ELR (cell line): ENCODE data around the gene RRP1.
"Not testable (repeated sequence)": the region's sequence is repeated elsewhere in the genome, so short reads cannot be mapped to it uniquely, and the experiment has no call there.

Experiments
- DNase-seq: peaks from one replicate; pipeline ENCODE4 v3.0.0-alpha.2; 2015; ENCODE audit warnings: low read depth

RRP1 gene

DNA sequence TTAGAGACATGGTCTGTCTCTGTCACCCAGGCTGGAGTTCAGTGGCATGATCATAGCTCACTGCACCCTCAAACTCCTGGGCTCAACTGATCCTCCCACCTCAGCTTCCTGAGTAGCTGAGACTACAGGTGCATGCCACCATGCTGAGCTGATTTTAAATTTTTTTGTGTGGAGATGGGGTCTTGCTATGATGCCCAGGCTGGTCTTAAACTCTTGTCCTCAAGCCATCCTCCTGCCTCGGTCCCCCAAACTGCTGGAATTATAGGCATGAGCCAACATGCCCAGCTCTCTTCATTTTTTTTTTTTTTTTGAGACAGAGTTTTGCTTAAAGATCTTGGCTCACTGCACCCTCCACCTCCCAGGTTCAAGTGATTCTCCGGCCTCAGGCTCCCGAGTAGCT lies 50.9 kb downstream of the RRP1 start:
- DNase-seq = no peak

DNA sequence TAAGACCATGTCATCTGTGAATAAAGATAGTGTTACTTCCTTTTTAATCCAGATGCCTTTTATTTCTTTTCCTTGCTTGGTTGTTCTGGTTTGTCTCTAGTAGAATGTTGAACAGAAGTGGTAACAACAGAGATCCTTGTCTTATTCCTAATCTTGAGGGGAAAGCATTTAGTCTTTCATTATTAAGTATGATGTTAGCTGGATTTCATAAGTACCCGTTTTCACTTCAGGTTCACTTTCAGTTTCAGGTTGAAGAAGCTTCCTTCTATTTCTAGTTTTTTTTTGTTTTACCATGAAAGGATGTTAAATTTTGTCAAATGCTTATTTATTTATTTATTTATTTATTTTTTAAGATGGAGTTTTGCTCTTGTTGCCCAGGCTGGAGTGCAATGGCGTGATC lies 53.4 kb downstream of the RRP1 start:
- no peak for DNase-seq

DNA sequence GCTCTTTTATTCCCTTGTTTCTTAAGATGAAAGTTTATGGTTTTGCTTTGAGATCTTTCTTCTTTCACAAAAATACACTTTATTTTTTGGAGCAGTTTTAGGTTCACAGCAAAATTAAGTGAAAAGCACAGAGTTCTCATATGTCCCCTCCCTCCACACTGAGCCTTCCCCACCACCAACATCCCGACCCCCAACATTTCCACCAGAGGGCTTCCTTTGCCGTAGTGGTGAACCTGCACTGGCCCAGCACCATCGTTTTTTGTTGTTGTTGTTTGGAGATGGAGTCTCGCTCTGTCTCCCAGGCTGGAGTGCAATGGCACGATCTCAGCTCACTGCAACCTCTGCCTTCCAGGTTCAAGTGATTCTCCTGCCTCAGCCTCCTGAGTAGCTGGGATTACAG lies 55.5 kb downstream of the RRP1 start:
- DNase-seq = not testable (repeated sequence)

DNA sequence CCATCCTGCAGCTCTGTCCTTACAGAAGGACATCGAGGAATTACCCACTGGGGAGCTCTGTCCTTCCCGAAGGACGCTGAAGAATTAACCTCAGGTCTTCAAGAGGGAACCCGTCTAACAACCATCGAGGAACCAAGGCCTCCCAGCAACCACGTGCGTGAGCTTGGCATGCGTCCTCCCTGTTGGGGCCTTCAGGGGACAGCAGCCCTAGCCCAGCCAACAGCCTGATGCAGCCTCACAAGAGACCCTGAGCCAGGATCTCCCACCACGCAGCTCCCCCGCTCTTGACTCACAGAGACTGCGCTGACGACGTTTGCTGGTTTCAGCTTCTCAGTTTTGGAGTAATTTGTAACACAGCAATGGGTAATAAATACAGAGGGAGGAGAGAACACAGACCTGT lies 56.0 kb downstream of the RRP1 start:
- no peak for DNase-seq

DNA sequence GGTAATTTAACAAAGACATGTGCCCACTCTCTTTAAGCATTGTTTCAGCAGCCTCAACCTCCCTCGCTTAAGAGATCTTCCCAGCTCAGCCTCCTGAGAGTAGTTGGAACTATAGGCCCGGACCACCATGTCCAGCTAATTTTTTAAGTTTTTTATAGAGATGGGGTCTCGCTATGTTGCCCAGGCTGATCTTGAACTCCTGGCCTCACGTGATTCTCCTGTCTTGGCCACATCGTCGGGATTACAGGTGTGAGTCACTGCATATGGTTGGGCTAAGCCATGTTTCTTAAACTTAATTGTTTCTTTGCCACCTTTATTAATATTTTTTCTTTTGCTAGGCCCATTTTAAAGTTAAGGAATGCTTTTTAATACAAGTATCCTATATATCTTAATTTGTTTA lies 57.1 kb downstream of the RRP1 start:
- DNase-seq = no peak

DNA sequence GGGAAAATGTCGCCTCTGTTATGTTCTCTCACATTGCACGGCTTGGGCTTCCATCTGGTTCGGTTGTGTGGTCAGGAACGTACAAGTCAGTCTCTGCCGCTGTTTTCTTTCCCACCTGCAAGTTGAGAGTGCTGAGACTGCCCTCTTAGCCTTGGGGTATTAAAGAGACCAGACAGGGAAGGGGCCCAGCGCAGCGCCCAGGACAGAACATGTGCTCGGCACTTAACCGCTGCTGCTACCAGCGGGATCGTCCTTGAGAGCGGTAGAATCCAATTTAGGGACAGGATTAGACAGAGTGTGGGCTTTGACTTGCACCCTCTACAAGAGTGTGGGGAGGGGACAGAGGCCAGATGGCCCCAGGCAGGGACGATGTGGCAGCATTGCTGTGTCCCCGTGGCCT lies 57.9 kb downstream of the RRP1 start:
- no peak for DNase-seq

DNA sequence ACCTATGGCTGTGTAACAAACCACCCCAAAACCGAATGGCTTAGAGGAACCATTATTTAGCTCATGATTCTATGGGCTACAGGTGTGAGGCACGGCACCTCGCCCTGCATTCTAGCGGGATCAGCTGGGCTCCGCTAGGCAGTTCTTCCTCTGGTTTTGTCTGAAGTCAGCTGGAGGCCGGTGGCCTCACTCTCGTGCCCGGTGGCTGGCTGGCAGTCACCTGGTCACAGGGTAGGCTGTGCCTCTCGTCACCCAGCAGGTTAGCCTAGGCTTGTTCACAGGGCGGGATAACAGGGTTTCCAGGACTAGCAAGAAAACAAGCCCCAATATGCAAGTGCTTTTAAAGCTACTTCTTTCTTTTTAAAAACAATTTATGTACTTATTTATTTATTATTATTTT lies 59.4 kb downstream of the RRP1 start:
- no peak for DNase-seq

DNA sequence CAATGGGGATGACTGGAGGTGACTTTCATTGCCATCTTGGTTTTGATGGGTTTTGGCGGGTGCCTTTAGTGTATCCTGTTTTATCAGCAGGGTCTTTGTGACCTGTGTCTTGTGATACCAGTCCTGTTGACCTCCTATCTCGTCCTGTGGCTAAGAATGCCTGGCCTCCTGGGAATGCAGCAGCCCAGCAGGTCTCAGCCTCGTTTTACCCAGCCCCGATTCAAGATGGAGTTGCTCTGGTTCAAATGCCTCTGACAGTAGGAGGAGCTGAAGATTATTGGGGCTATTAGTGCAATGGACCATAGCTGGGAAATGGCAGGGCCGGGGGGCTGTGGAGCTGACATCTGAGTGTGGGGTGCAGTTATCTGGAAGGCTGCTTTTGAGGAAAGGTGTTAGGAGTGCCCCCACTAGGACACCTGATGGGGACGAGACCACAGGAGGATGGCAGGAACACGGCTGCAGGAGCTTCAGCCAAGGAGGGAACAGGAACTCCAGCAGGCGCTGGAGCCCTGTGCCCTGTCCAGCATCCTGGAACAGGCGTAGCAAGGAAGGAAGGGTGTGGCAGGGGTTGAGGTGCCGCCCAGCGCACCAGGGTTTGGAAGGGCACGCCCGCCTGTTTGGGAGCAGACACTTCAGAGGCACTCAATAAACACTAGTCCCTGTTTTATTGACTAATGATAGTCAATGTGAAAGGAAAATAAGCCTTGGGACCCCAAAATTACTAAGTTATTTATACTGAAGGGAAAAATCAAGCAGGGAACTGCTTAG lies 60.3 kb downstream of the RRP1 start:
- DNase-seq = no peak

DNA sequence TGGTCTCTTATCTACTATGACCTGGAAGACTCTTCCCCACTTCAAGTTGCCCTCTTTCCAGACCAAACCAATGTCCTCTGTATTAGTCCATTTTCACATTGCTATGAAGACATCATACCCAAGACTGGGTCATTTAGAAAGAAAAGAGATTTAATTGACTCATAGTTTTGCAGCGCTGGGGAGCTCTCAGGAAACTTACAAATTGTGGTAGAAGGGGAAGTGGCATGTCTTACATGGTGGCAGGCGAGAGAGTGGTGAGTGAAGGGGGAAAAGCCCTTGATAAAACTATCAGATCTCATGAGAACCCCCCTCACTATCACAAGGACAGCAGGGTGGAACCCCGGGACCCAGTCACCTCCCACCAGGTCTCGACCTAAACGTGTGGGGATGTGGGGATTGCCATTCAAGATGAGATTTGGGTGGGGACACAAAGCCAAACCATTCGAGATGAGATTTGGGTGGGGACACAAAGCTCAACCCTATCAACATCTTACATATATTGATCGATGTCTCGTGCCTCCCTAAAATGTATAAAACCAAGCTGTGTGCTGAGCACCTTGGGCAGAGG lies 61.4 kb downstream of the RRP1 start:
- DNase-seq = no peak

DNA sequence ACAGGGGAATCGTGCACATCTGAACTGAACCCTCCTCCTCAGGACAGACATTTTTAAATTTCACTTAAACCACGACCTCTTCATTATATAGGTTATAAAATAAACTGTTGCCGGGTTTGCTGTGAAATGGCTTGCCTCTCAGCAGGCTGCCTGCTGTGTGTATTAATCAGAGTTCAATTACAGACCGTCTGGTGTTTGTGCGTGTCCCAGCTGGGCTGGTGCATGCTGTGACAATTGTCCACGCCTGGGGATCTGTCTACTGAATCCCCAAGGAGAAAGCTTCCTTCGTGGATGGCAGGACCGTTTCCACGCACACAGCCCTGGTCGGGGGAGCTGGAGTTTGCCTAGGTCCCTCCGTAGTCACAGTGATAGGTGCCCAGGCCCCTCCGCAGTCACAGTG lies 62.2 kb downstream of the RRP1 start:
- no peak for DNase-seq

DNA sequence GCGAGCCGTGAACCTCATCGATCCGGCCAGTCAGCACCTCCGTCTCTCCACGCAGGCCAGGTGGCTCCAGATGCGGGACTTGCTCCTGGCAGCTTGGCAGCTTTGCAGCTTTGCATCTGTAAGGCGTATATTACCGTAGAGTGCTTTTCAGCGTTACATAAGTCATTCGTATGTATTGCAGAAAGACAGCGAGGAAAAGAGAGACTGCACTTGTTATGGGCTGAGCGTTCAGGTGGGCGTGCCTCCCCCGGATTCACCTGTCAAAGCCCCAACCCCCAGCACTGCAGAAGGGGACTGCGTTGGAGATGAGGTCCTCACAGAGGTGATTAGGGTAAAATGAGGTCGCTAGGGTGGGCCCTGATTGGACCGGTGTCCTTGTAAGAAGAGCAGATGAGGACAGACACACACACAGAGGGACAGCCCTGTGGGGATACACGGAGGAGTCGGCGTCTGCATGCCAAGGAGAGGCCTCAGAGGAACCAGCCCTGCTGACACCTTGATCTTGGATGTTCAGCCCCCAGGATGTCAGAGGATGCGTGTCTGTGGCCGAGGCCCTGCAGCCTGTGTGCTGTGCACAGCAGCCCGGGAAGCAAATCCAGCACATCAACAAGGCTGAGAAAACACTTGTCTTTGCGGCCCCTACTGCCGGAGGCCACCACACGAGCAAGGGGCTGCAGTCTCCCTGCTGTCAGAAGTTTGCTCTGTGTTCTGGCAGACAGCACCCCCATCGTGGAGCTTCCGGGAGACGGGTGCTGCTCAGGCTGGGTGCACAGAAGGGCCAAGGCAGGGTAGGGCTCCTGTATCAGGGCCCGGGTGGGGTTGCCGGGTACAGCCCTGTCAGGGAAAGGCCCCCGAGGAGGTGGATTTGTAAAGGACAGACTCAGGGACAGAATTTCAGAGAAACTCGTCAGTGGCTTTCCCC lies 64.7 kb downstream of the RRP1 start:
- DNase-seq = no peak
